Vagina (tissue), 2 donors: ENCODE measurements around the gene OAS2.

Source experiments
- POLR2A ChIP-seq, 2 donors: fragments of 450-650 bp; IDR thresholded peaks; one replicate each; pipeline ENCODE4 v1.6.1; 2017; ENCODE audit warnings: antibody characterized with exemption in 2 of 2, mild to moderate bottlenecking in 2 of 2, moderate library complexity in 2 of 2
- TF ChIP-seq, protein P1 (sequence below), 3 experiments: fragments of 450-650 bp in 2 of 3; fragments of 200-600 bp in 1 of 3; sonication (generic) in 1 of 3; IDR thresholded peaks; one replicate each; pipeline ENCODE4 v1.5.1; 2017 to 2019; ENCODE audit warnings: antibody characterized with exemption in 3 of 3, mild to moderate bottlenecking in 2 of 3, moderate library complexity in 2 of 3

DNA sequence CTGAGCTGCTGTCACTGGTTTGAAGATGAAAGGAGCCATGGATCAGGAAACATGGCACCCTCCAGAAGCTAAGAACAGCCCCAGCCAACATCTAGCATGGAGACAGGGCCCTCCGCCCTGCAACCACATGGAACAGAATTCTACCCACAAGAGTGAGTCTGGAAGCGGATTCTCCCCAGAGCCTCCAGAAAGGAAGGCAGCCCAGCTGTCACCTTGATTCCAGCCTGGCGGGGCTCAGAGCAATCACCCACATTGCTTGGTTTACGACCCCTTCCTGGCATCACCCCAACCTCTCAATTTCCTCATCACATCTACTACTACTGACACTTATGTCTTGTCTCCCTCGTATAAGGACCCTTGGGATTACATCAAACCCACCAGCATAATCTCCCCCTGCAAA, 38.5 kb downstream of the OAS2 start:
- TF ChIP-seq, protein P1, sequence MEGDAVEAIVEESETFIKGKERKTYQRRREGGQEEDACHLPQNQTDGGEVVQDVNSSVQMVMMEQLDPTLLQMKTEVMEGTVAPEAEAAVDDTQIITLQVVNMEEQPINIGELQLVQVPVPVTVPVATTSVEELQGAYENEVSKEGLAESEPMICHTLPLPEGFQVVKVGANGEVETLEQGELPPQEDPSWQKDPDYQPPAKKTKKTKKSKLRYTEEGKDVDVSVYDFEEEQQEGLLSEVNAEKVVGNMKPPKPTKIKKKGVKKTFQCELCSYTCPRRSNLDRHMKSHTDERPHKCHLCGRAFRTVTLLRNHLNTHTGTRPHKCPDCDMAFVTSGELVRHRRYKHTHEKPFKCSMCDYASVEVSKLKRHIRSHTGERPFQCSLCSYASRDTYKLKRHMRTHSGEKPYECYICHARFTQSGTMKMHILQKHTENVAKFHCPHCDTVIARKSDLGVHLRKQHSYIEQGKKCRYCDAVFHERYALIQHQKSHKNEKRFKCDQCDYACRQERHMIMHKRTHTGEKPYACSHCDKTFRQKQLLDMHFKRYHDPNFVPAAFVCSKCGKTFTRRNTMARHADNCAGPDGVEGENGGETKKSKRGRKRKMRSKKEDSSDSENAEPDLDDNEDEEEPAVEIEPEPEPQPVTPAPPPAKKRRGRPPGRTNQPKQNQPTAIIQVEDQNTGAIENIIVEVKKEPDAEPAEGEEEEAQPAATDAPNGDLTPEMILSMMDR (IDR thresholded peaks at IDR 0.05), result no peak
- TF ChIP-seq POLR2A (IDR thresholded peaks at IDR 0.05), result no peak
